CD14-positive monocyte (primary cell): ENCODE measurements around the gene DYSF. TPM values are rescaled to one million over a fixed set of nuclear protein-coding genes. Genes with fewer than 3 reads are reported as not detected.

Source experiments
- DNase-seq, 3 donors: peaks; one replicate each; pipeline ENCODE4 v3.0.0-alpha.2; 2011 to 2022
- H2AFZ ChIP-seq: 2 replicates; pipeline ENCODE4 v1.6.0; 2012; ENCODE audit warnings: mild to moderate bottlenecking, low read depth, low read length, inconsistent platforms; ENCODE audit not compliant: insufficient read depth, poor library complexity, severe bottlenecking
- H3K27ac ChIP-seq, 2 donors: 1 replicate in 1 of 2; 2 replicates in 1 of 2; pipeline ENCODE4 v1.5.1; 2012 to 2013; ENCODE audit warnings: low read length in 2 of 2, control low read depth in 1 of 2, inconsistent platforms in 1 of 2, low read depth in 1 of 2, mild to moderate bottlenecking in 1 of 2
- H3K27me3 ChIP-seq, 2 donors: one replicate each; pipeline versions ENCODE4 v1.6.0 to v1.6.1; 2011 to 2013; ENCODE audit warnings: low read length in 2 of 2; ENCODE audit not compliant: control insufficient read depth in 2 of 2, insufficient read depth in 2 of 2
- H3K36me3 ChIP-seq, 2 donors: replicated peaks in 1 of 2; 1 replicate in 1 of 2; 2 replicates in 1 of 2; pipeline versions ENCODE4 v1.5.1 to v1.6.1; 2012 to 2013; ENCODE audit warnings: low read length in 2 of 2, control low read depth in 1 of 2, inconsistent platforms in 1 of 2, mild to moderate bottlenecking in 1 of 2; ENCODE audit not compliant: insufficient read depth in 2 of 2, control insufficient read depth in 1 of 2
- H3K4me1 ChIP-seq, 2 donors: 1 replicate in 1 of 2; 2 replicates in 1 of 2; pipeline versions ENCODE4 v1.5.1 to v1.6.1; 2012 to 2013; ENCODE audit warnings: low read length in 2 of 2, control low read depth in 1 of 2, inconsistent platforms in 1 of 2, mild to moderate bottlenecking in 1 of 2, moderate library complexity in 1 of 2; ENCODE audit not compliant: insufficient read depth in 2 of 2, control insufficient read depth in 1 of 2
- H3K4me2 ChIP-seq: replicated peaks from 2 replicates; pipeline ENCODE3; 2012; ENCODE audit warnings: low read length, moderate library complexity, mild to moderate bottlenecking; ENCODE audit not compliant: poor library complexity, severe bottlenecking; ENCODE audit errors: extremely low read depth
- H3K4me3 ChIP-seq, 3 experiments: fragments of 200-600 bp in 1 of 3; sonication (generic) in 1 of 3; replicated peaks in 1 of 3; 1 replicate in 2 of 3; 2 replicates in 1 of 3; pipeline ENCODE4 v1.5.1; 2011 to 2013; ENCODE audit warnings: low read length in 3 of 3, mild to moderate bottlenecking in 3 of 3, control low read depth in 2 of 3, low read depth in 2 of 3, inconsistent platforms in 1 of 3, moderate library complexity in 1 of 3
- H3K79me2 ChIP-seq: 2 replicates; pipeline ENCODE4 v1.6.0; 2012; ENCODE audit warnings: mild to moderate bottlenecking, control low read depth, inconsistent platforms, low read length, moderate library complexity; ENCODE audit not compliant: insufficient read depth
- H3K9ac ChIP-seq: 2 replicates; pipeline ENCODE4 v1.6.0; 2017; ENCODE audit warnings: low read length, mild to moderate bottlenecking; ENCODE audit not compliant: insufficient read depth, poor library complexity, severe bottlenecking
- H3K9me3 ChIP-seq, 2 donors: replicated peaks in 1 of 2; 1 replicate in 1 of 2; 2 replicates in 1 of 2; pipeline versions ENCODE4 v1.5.1 to v1.6.1; 2012 to 2013; ENCODE audit warnings: low read length in 2 of 2, control low read depth in 1 of 2; ENCODE audit not compliant: control insufficient read depth in 1 of 2, insufficient read depth in 1 of 2
- H4K20me1 ChIP-seq: 2 replicates; pipeline ENCODE4 v1.6.0; 2012; ENCODE audit warnings: mild to moderate bottlenecking, low read length, control low read depth, moderate library complexity; ENCODE audit not compliant: insufficient read depth
- H3K27ac Mint-ChIP-seq, 7 donors: one replicate each; pipeline ENCODE4 v1.8.0; 2020; ENCODE audit warnings: mild to moderate bottlenecking in 7 of 7, mixed read lengths in 7 of 7, moderate library complexity in 6 of 7, inconsistent platforms in 2 of 7
- H3K27me3 Mint-ChIP-seq, 3 donors: one replicate each; pipeline ENCODE4 v1.8.0; 2021 to 2022; ENCODE audit warnings: low read depth in 3 of 3, mild to moderate bottlenecking in 3 of 3, mixed read lengths in 3 of 3, moderate library complexity in 3 of 3, inconsistent platforms in 1 of 3
- H3K36me3 Mint-ChIP-seq, 2 donors: one replicate each; pipeline ENCODE4 v1.8.0; 2020; ENCODE audit warnings: mixed read lengths in 2 of 2, inconsistent platforms in 1 of 2, mild to moderate bottlenecking in 1 of 2
- H3K4me1 Mint-ChIP-seq: one replicate; pipeline ENCODE4 v1.8.0; 2020; ENCODE audit warnings: mild to moderate bottlenecking, mixed read lengths
- H3K4me3 Mint-ChIP-seq, 2 donors: one replicate each; pipeline ENCODE4 v1.8.0; 2020; ENCODE audit warnings: mild to moderate bottlenecking in 2 of 2, mixed read lengths in 2 of 2, moderate library complexity in 1 of 2
- H3K9me3 Mint-ChIP-seq, 7 donors: one replicate each; pipeline ENCODE4 v1.8.0; 2020 to 2022; ENCODE audit warnings: mixed read lengths in 7 of 7, mild to moderate bottlenecking in 6 of 7, moderate library complexity in 6 of 7, inconsistent platforms in 2 of 7
- CTCF ChIP-seq: fragments of 200-600 bp; IDR thresholded peaks from one replicate; pipeline ENCODE4 v1.8.0; 2022; ENCODE audit warnings: antibody characterized with exemption, mild to moderate bottlenecking
- WGBS: methylation state at CpG from one replicate; pipeline ENCODE4 v1.1.5; 2013; ENCODE audit warnings: missing lambda C conversion rate; ENCODE audit not compliant: insufficient coverage; 5-methylcytosine and 5-hydroxymethylcytosine counted together
- intact Hi-C, 2 donors: fragments of 100-400 bp; cut with micrococcal nuclease; formaldehyde crosslinking; loops; one replicate each; pipeline versions ENCODE4 v1.15.0 to v1.15.1; 2023
- polyA plus RNA-seq, 3 donors: library from polyadenylated mRNA; depleted of rRNA in 1 of 3; unstranded in 2 of 3; stranded (reverse) in 1 of 3; fragments of 300-500 nt in 2 of 3; fragments of >200 nt in 1 of 3; fragmentation: Illumina TruSeq in 2 of 3; gene quantifications; 1 replicate in 2 of 3; 2 replicates in 1 of 3; pipeline ENCODE4 v1.2.3, GENCODE V29; 2012 to 2021

DYSF gene
- polyA plus RNA-seq, 3 donors, result 16.1 to 72.5 (median 31.2) TPM

GRCh38 chr2:71609029-71609428, 155.7 kb downstream of the DYSF start:
- no peak overlapping the region for H3K4me3 Mint-ChIP-seq
- peaks cover 86 to 88% of the 10 kb centered on the region in 2 donors for H3K36me3 Mint-ChIP-seq
- H2AFZ ChIP-seq, result no peak overlapping the region
- DNase-seq, result no peak
- no peaks in the 10 kb centered on the region for H3K4me1 ChIP-seq
- no peak overlapping the region for H3K9ac ChIP-seq
- intact Hi-C loops, result no loop called here
- peaks cover 2% of the 10 kb centered on the region for H3K4me1 Mint-ChIP-seq
- H3K9me3 Mint-ChIP-seq, result no peaks in the 10 kb centered on the region
- no peak overlapping the region for H3K4me2 ChIP-seq
- no CpG with 5 or more reads among the region's 1 CpG for WGBS
- H4K20me1 ChIP-seq, result peaks cover 85% of the 10 kb centered on the region
- H3K36me3 ChIP-seq, result peaks cover 46 to 100% of the 10 kb centered on the region in 2 donors
- TF ChIP-seq CTCF, result no peak
- H3K27ac ChIP-seq, result no peak overlapping the region
- no peaks in the 10 kb centered on the region for H3K79me2 ChIP-seq
- no peaks in the 10 kb centered on the region for H3K27me3 ChIP-seq
- H3K27ac Mint-ChIP-seq, result no peak overlapping the region
- H3K27me3 Mint-ChIP-seq, result peaks cover 1 to 3% (median 2%) of the 10 kb centered on the region in 3 donors
- H3K9me3 ChIP-seq, result no peaks in the 10 kb centered on the region
- H3K4me3 ChIP-seq, result no peak overlapping the region

DNA sequence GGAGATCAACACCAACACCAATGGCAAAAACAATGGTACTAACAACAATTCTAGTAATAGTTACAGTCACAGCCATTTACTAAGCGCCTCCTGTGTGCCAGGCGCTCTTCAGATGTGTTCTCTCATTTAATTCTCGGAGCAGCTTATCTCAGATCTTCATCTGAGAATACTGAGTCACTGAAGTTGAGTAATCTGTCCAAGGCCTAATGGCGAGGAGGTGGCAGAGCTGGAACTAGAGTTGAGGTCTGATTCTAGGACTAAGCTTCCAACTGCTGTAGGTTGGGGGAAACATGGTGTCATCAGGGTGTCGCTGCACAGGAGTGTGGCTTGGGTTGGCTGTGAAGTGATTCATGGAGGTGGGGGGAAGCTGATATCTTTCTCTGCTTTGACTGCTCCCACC, 156.1 kb downstream of the DYSF start:
- Mint-ChIP-seq H3K27ac (no peak overlapping the region), H3K36me3 (peaks cover 87 to 89% of the 10 kb centered on the region in 2 donors), H3K27me3 (peaks cover 0 to 2% (median under 1%) of the 10 kb centered on the region in 3 donors), H3K4me1 (peaks cover under 1% of the 10 kb centered on the region), H3K9me3 (no peaks in the 10 kb centered on the region), H3K4me3 (no peak overlapping the region)
- Histone ChIP-seq H3K9ac (no peak overlapping the region), H4K20me1 (peaks cover 85% of the 10 kb centered on the region), H3K79me2 (no peaks in the 10 kb centered on the region), H3K4me3 (no peak overlapping the region), H3K9me3 (no peaks in the 10 kb centered on the region), H3K27me3 (no peaks in the 10 kb centered on the region), H3K4me1 (no peaks in the 10 kb centered on the region), H3K4me2 (no peak overlapping the region), H2AFZ (no peak overlapping the region), H3K27ac (no peak overlapping the region), H3K36me3 (peaks cover 50 to 100% of the 10 kb centered on the region in 2 donors)
- intact Hi-C loops, result no loop called here
- TF ChIP-seq CTCF, result no peak
- WGBS, result 67% methylated on average over 2 of the region's 5 CpGs
- DNase-seq, result no peak
